Panc1 (cell line): ENCODE results near the gene TMPRSS11D. TPM values are rescaled to one million over a fixed set of nuclear protein-coding genes. Genes with fewer than 3 reads are reported as not detected.

Experiments
- ATAC-seq: fragments of 200-7000 bp; cut with Tn5 transposase; 2 replicates; pipeline ENCODE4 v1.9.1; 2020; ENCODE audit warnings: mild to moderate bottlenecking, moderate library complexity
- BruUV-seq: library from RNA; stranded (reverse); fragments of 400-500 nt; replicated peaks from 2 replicates; lab custom pipeline; 2021; lab: Mats Ljungman, UMichigan
- CTCF ChIA-PET: fragments of 300-600 bp; sonication (Branson Sonifier 250); formaldehyde crosslinking; loops from one replicate; lab custom pipeline; 2022; ENCODE audit warnings: antibody characterized with exemption; lab: Charles Lee
- POLR2A ChIA-PET: fragments of 300-600 bp; sonication (Branson Sonifier 250); formaldehyde crosslinking; loops from one replicate; lab custom pipeline; 2022; ENCODE audit warnings: antibody characterized with exemption; lab: Charles Lee
- DNase-seq: peaks from one replicate; pipeline ENCODE4 v3.0.0-alpha.2; 2010; ENCODE audit warnings: low read depth, low spot score
- H3K27ac ChIP-seq: 2 replicates; pipeline ENCODE4 v1.5.1; 2011; ENCODE audit warnings: mild to moderate bottlenecking, low read length, inconsistent platforms
- H3K27me3 ChIP-seq: fragments of 200-500 bp; sonication (Bioruptor generic); 2 replicates; pipeline ENCODE4 v1.6.0; 2014; ENCODE audit warnings: low read length, inconsistent platforms; ENCODE audit not compliant: control insufficient read depth, insufficient read depth
- H3K36me3 ChIP-seq: fragments of 200-500 bp; sonication (Bioruptor generic); 2 replicates; pipeline ENCODE4 v1.5.1; 2014; ENCODE audit warnings: inconsistent platforms, mild to moderate bottlenecking, low read length, moderate library complexity; ENCODE audit not compliant: control insufficient read depth, insufficient read depth
- H3K4me1 ChIP-seq: 2 replicates; pipeline ENCODE4 v1.5.1; 2011; ENCODE audit warnings: inconsistent platforms, mild to moderate bottlenecking, low read length, moderate library complexity; ENCODE audit not compliant: control insufficient read depth, insufficient read depth
- H3K4me3 ChIP-seq, 2 experiments: 2 replicates each; pipeline ENCODE4 v1.5.1; 2011 to 2012; ENCODE audit warnings: low read depth in 2 of 2, low read length in 2 of 2, mild to moderate bottlenecking in 2 of 2, inconsistent platforms in 1 of 2, moderate library complexity in 1 of 2
- H3K9me3 ChIP-seq: fragments of 200-500 bp; sonication (Bioruptor generic); 2 replicates; pipeline ENCODE4 v1.5.1; 2014; ENCODE audit warnings: low read depth, mild to moderate bottlenecking, inconsistent platforms, low read length, moderate library complexity; ENCODE audit not compliant: control insufficient read depth, insufficient read depth
- POLR2AphosphoS5 ChIP-seq: IDR thresholded peaks from 2 replicates; pipeline ENCODE4 v1.6.1; 2012; ENCODE audit warnings: mild to moderate bottlenecking, low read depth, low read length, moderate library complexity
- REST ChIP-seq, 2 experiments: IDR thresholded peaks; 2 replicates each; pipeline ENCODE4 v1.6.1; 2011 to 2012; ENCODE audit warnings: low read depth in 2 of 2, control low read depth in 1 of 2, low read length in 1 of 2, mild to moderate bottlenecking in 1 of 2, moderate library complexity in 1 of 2; ENCODE audit not compliant: insufficient read depth in 1 of 2
- SIN3A ChIP-seq: IDR thresholded peaks from 2 replicates; pipeline ENCODE4 v1.6.1; 2012; ENCODE audit warnings: low read depth, mild to moderate bottlenecking, low read length, moderate library complexity, borderline replicate concordance; ENCODE audit not compliant: insufficient read depth
- TCF7L2 ChIP-seq: IDR thresholded peaks from 2 replicates; pipeline ENCODE4 v1.6.1; 2011; ENCODE audit warnings: mild to moderate bottlenecking, low read depth, low read length, inconsistent platforms
- in situ Hi-C: cut with HindIII; loops from 2 replicates; pipeline ENCODE4 v1.10.0; 2016; ENCODE audit warnings: low sequenced_read_pairs, low pct_unique_long_range_greater_than_20kb
- intact Hi-C: fragments of 100-400 bp; cut with micrococcal nuclease; formaldehyde crosslinking; loops from one replicate; pipeline ENCODE4 v1.10.0; 2022; ENCODE audit not compliant: unreplicated experiment
- total RNA-seq: library from RNA; stranded (reverse); gene quantifications from one replicate; pipeline ENCODE4 v1.2.1, GENCODE V29; 2021; ENCODE audit not compliant: unreplicated experiment
- TF ChIP-seq, protein P1 (sequence below): fragments of 450-650 bp; IDR thresholded peaks from 2 replicates; pipeline ENCODE4 v1.5.1; 2017; ENCODE audit warnings: mild to moderate bottlenecking

TMPRSS11D gene
- total RNA-seq, 1 experiment from 2014 or later, result not detected

- TF ChIP-seq REST (IDR thresholded peaks at IDR 0.05; ENCODE audit: insufficient read depth in 1 of 2, low read depth in 2 of 2, low read length in 1 of 2) (no peak), POLR2AphosphoS5 (no peak), SIN3A (no peak), TCF7L2 (no peak)
- TF ChIP-seq, protein P1, sequence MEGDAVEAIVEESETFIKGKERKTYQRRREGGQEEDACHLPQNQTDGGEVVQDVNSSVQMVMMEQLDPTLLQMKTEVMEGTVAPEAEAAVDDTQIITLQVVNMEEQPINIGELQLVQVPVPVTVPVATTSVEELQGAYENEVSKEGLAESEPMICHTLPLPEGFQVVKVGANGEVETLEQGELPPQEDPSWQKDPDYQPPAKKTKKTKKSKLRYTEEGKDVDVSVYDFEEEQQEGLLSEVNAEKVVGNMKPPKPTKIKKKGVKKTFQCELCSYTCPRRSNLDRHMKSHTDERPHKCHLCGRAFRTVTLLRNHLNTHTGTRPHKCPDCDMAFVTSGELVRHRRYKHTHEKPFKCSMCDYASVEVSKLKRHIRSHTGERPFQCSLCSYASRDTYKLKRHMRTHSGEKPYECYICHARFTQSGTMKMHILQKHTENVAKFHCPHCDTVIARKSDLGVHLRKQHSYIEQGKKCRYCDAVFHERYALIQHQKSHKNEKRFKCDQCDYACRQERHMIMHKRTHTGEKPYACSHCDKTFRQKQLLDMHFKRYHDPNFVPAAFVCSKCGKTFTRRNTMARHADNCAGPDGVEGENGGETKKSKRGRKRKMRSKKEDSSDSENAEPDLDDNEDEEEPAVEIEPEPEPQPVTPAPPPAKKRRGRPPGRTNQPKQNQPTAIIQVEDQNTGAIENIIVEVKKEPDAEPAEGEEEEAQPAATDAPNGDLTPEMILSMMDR, result no peak
- no peak for DNase-seq
- in situ Hi-C loops, result no loop called here
- intact Hi-C loops, result loop anchor here (5.0 kb wide), 2 partner anchors 39 to 364 kb away; partner anchors contain the start of gene CENPC
- Histone ChIP-seq H3K4me1 (no peaks in the 10 kb centered on the region), H3K4me3 (no peak overlapping the region), H3K9me3 (no peaks in the 10 kb centered on the region), H3K36me3 (no peaks in the 10 kb centered on the region), H3K27me3 (no peaks in the 10 kb centered on the region), H3K27ac (no peak overlapping the region)
- ATAC-seq, result no peak
- ChIA-PET POLR2A (no interaction called here), CTCF (no interaction called here)
- no TSS peak for BruUV-seq
Measured at GRCh38 chr4:67911141-67911540, 27.3 kb upstream of the TMPRSS11D start.

DNA sequence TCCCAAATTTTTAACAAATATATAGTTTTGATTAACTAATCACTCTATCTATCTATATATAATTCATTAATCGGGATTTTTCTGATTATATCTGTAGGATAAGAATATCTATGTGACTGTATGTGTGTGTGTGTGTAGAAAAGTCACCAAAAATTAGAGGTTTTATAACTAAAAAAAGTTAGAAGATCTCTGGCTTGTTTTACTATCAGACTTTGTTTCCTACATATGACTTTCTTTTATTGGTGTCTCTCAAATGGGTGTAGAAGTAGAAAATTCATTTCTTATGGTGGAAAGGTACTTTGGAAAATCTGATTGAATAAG lies 26.7 kb upstream of the TMPRSS11D start:
- Histone ChIP-seq H3K27ac (no peak overlapping the region), H3K4me3 (no peak overlapping the region), H3K27me3 (no peaks in the 10 kb centered on the region), H3K9me3 (no peaks in the 10 kb centered on the region), H3K4me1 (no peaks in the 10 kb centered on the region), H3K36me3 (no peaks in the 10 kb centered on the region)
- in situ Hi-C loops (no loop called here), intact Hi-C loops (loop anchor here (5.0 kb wide), 2 partner anchors 38 to 363 kb away; partner anchors contain the start of gene CENPC)
- ChIA-PET CTCF (no interaction called here), POLR2A (no interaction called here)
- no peak for ATAC-seq
- no TSS peak for BruUV-seq
- TF ChIP-seq, protein P1, result peak; percentile 20; the same call in 1 of the 2 replicates
- no peak for TF ChIP-seq SIN3A
- no peak for DNase-seq
